Breast epithelium (tissue), 3 donors: Measurements from ENCODE around the gene GAB2.

Experiments used
- POLR2A ChIP-seq: fragments of 450-650 bp; IDR thresholded peaks from one replicate; pipeline ENCODE4 v1.6.1; 2016; ENCODE audit warnings: antibody characterized with exemption, mild to moderate bottlenecking, moderate library complexity
- POLR2AphosphoS5 ChIP-seq, 3 donors: sonication (generic); formaldehyde crosslinking; IDR thresholded peaks; one replicate each; pipeline ENCODE4 v1.6.1; 2017; ENCODE audit warnings: antibody characterized with exemption in 3 of 3
- TF ChIP-seq, protein P1 (sequence below), 3 donors: fragments of 450-650 bp; IDR thresholded peaks; one replicate each; pipeline ENCODE4 v1.5.1; 2016 to 2017; ENCODE audit warnings: antibody characterized with exemption in 3 of 3, mild to moderate bottlenecking in 3 of 3, moderate library complexity in 3 of 3

DNA sequence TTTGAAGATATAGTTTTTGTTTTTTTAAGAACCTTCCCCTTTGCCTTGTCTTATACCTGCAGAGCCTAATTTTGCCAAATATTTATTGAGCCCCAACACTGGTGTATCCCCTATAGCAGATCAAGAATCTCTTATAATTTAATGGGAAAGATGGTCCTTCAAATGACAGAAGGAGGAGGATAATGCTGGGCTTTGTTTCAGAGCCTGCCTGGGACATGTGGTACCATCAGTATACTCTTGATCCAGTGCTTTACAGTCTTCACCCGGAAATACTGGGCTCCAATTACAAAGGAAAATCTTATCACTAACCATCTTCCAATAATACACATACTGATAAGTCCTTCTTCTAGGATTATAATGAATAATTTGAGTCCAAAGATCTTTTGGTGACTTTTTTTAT lies 84.7 kb downstream of the GAB2 start:
- TF ChIP-seq, protein P1, sequence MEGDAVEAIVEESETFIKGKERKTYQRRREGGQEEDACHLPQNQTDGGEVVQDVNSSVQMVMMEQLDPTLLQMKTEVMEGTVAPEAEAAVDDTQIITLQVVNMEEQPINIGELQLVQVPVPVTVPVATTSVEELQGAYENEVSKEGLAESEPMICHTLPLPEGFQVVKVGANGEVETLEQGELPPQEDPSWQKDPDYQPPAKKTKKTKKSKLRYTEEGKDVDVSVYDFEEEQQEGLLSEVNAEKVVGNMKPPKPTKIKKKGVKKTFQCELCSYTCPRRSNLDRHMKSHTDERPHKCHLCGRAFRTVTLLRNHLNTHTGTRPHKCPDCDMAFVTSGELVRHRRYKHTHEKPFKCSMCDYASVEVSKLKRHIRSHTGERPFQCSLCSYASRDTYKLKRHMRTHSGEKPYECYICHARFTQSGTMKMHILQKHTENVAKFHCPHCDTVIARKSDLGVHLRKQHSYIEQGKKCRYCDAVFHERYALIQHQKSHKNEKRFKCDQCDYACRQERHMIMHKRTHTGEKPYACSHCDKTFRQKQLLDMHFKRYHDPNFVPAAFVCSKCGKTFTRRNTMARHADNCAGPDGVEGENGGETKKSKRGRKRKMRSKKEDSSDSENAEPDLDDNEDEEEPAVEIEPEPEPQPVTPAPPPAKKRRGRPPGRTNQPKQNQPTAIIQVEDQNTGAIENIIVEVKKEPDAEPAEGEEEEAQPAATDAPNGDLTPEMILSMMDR (IDR thresholded peaks at IDR 0.05): no peak
- no peak for TF ChIP-seq POLR2A
- no peak for TF ChIP-seq POLR2AphosphoS5 (IDR thresholded peaks at IDR 0.05)
